HEK293 (cell line): ENCODE results near the gene EMC7.

ENCODE experiments used
- CTCF ChIP-seq: fragments of 450-650 bp; formaldehyde crosslinking; IDR thresholded peaks from 2 replicates; pipeline ENCODE4 v1.5.1; 2016; ENCODE audit warnings: missing biosample characterization, missing genetic modification characterization
- ELK4 ChIP-seq: IDR thresholded peaks from 2 replicates; pipeline ENCODE4 v1.6.1; 2011; ENCODE audit warnings: mild to moderate bottlenecking, low read depth, low read length, borderline replicate concordance
- SP2 ChIP-seq: fragments of 450-650 bp; formaldehyde crosslinking; IDR thresholded peaks from 2 replicates; pipeline ENCODE4 v1.5.1; 2016; ENCODE audit warnings: missing biosample characterization, missing genetic modification characterization
- ZNF155 ChIP-seq: fragments of 450-650 bp; formaldehyde crosslinking; IDR thresholded peaks from 2 replicates; pipeline ENCODE4 v1.5.1; 2016; ENCODE audit warnings: missing biosample characterization, missing genetic modification characterization
- ZNF302 ChIP-seq: fragments of 450-650 bp; formaldehyde crosslinking; IDR thresholded peaks from 2 replicates; pipeline ENCODE4 v1.5.1; 2016; ENCODE audit warnings: missing biosample characterization, missing genetic modification characterization, low read depth
- ZNF658 ChIP-seq: fragments of 450-650 bp; formaldehyde crosslinking; IDR thresholded peaks from 2 replicates; pipeline ENCODE4; 2016; ENCODE audit warnings: missing biosample characterization, missing genetic modification characterization
- ZSCAN30 ChIP-seq: fragments of 450-650 bp; IDR thresholded peaks from 2 replicates; pipeline ENCODE4 v1.5.1; 2018; ENCODE audit warnings: missing biosample characterization, mild to moderate bottlenecking, missing genetic modification characterization, moderate library complexity

GRCh38 chr15:34059476-34059875 is 42.2 kb downstream of the EMC7 start:
- TF ChIP-seq ZNF658 (tag by site-specific recombination): no peak
- no peak for TF ChIP-seq ELK4
- TF ChIP-seq CTCF (tag by site-specific recombination): no peak
- no peak for TF ChIP-seq ZSCAN30 (tag by site-specific recombination)
- TF ChIP-seq ZNF155 (tag by site-specific recombination): no peak
- no peak for TF ChIP-seq ZNF302
- TF ChIP-seq SP2 (tag by site-specific recombination): no peak
